GM13976 (cell line): ENCODE data around the gene KCNE3.

Experiments used
- DNase-seq: peaks from one replicate; pipeline ENCODE4 v3.0.0; 2012; ENCODE audit warnings: low spot score
- in situ Hi-C: fragments of 300-500 bp; cut with MboI; formaldehyde crosslinking; loops from one replicate; pipeline ENCODE4 v1.12.0; 2022; ENCODE audit warnings: low sequenced_read_pairs, mixed read lengths, inconsistent platforms; ENCODE audit not compliant: unreplicated experiment
- TF ChIP-seq, protein P1 (sequence below): IDR thresholded peaks from 2 replicates; pipeline ENCODE4 v1.5.1; 2012; ENCODE audit warnings: borderline replicate concordance, mild to moderate bottlenecking; ENCODE audit not compliant: insufficient read depth; ENCODE audit errors: extremely low read depth, missing control alignments, control extremely low read depth

Gene KCNE3

GRCh38 chr11:74480688-74481417, 13.5 kb upstream of the KCNE3 start:
- in situ Hi-C loops: no loop called here
- DNase-seq: no peak
- TF ChIP-seq, protein P1, sequence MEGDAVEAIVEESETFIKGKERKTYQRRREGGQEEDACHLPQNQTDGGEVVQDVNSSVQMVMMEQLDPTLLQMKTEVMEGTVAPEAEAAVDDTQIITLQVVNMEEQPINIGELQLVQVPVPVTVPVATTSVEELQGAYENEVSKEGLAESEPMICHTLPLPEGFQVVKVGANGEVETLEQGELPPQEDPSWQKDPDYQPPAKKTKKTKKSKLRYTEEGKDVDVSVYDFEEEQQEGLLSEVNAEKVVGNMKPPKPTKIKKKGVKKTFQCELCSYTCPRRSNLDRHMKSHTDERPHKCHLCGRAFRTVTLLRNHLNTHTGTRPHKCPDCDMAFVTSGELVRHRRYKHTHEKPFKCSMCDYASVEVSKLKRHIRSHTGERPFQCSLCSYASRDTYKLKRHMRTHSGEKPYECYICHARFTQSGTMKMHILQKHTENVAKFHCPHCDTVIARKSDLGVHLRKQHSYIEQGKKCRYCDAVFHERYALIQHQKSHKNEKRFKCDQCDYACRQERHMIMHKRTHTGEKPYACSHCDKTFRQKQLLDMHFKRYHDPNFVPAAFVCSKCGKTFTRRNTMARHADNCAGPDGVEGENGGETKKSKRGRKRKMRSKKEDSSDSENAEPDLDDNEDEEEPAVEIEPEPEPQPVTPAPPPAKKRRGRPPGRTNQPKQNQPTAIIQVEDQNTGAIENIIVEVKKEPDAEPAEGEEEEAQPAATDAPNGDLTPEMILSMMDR: no peak

- TF ChIP-seq, protein P1: no peak
- in situ Hi-C loops: no loop called here
These were observed 12.4 kb upstream of the KCNE3 start for GRCh38 chr11:74479732-74480123.

GRCh38 chr11:74478877-74479731, 11.8 kb upstream of the KCNE3 start:
- TF ChIP-seq, protein P1: no peak
- DNase-seq: no peak
- in situ Hi-C loops: no loop called here

More at GRCh38 chr11:74479732-74480123, 12.4 kb upstream of the KCNE3 start:
- no peak for DNase-seq

GRCh38 chr11:74476536-74476935, 9.2 kb upstream of the KCNE3 start:
- in situ Hi-C loops: no loop called here
- TF ChIP-seq, protein P1: no peak

GRCh38 chr11:74474316-74474715, 7.0 kb upstream of the KCNE3 start:
- DNase-seq: no peak
- TF ChIP-seq, protein P1: no peak
- in situ Hi-C loops: no loop called here

More at GRCh38 chr11:74476536-74476935, 9.2 kb upstream of the KCNE3 start:
- no peak for DNase-seq

- DNase-seq: no peak
- TF ChIP-seq, protein P1: no peak
- in situ Hi-C loops: no loop called here
These were observed 6.2 kb upstream of the KCNE3 start for GRCh38 chr11:74473382-74474173.
